HepG2 (cell line): ENCODE results near the gene SF3B5. TPM values are rescaled to one million over a fixed set of nuclear protein-coding genes. Genes with fewer than 3 reads are reported as not detected.

Experiments
- BRCA1 ChIP-seq: sonication (generic); formaldehyde crosslinking; IDR thresholded peaks from 2 replicates; pipeline ENCODE4 v1.4.0; 2020; ENCODE audit warnings: missing genetic modification reagents
- IRF9 ChIP-seq: sonication (generic); formaldehyde crosslinking; IDR thresholded peaks from 2 replicates; pipeline ENCODE4 v1.8.0; 2022; ENCODE audit warnings: missing genetic modification reagents, mild to moderate bottlenecking, borderline replicate concordance
- ISX ChIP-seq: sonication (generic); formaldehyde crosslinking; conservative IDR thresholded peaks from 2 replicates; pipeline ENCODE4 v1.5.0; 2020; ENCODE audit warnings: missing genetic modification reagents
- LRRFIP1 ChIP-seq: sonication (generic); formaldehyde crosslinking; conservative IDR thresholded peaks from 2 replicates; pipeline ENCODE4 v1.4.0; 2020; ENCODE audit warnings: missing genetic modification reagents
- NFRKB ChIP-seq: fragments of 450-650 bp; IDR thresholded peaks from 2 replicates; pipeline ENCODE4 v1.6.1; 2017
- PITX1 ChIP-seq: sonication (generic); formaldehyde crosslinking; IDR thresholded peaks from 2 replicates; pipeline ENCODE4 v1.5.1; 2020; ENCODE audit warnings: mild to moderate bottlenecking, missing genetic modification reagents
- PRDM10 ChIP-seq: sonication (generic); formaldehyde crosslinking; IDR thresholded peaks from 2 replicates; pipeline ENCODE4 v1.4.0; 2020; ENCODE audit warnings: low read depth, missing genetic modification reagents
- TERF1 ChIP-seq: sonication (generic); formaldehyde crosslinking; IDR thresholded peaks from 2 replicates; pipeline ENCODE4 v1.8.0; 2022; ENCODE audit warnings: mild to moderate bottlenecking, missing genetic modification reagents, moderate library complexity
- TOPORS ChIP-seq: sonication (generic); formaldehyde crosslinking; IDR thresholded peaks from 2 replicates; pipeline ENCODE4 v1.8.0; 2023; ENCODE audit warnings: mild to moderate bottlenecking, missing genetic modification reagents
- ZFP36L1 ChIP-seq: sonication (generic); formaldehyde crosslinking; IDR thresholded peaks from 2 replicates; pipeline ENCODE4 v1.8.0; 2022; ENCODE audit warnings: mild to moderate bottlenecking, missing genetic modification reagents, moderate library complexity
- ZMYM3 ChIP-seq: sonication (generic); formaldehyde crosslinking; IDR thresholded peaks from 2 replicates; pipeline ENCODE4 v1.5.1; 2020; ENCODE audit warnings: mild to moderate bottlenecking, missing genetic modification reagents
- ZNF687 ChIP-seq: sonication (generic); formaldehyde crosslinking; IDR thresholded peaks from 2 replicates; pipeline ENCODE4 v1.5.1; 2020; ENCODE audit warnings: mild to moderate bottlenecking, missing genetic modification reagents, moderate library complexity
- ZNF850 ChIP-seq: sonication (generic); formaldehyde crosslinking; conservative IDR thresholded peaks from 2 replicates; pipeline ENCODE4 v1.9.0; 2021; ENCODE audit warnings: mild to moderate bottlenecking, missing genetic modification reagents
- ZSCAN12 ChIP-seq: sonication (generic); formaldehyde crosslinking; IDR thresholded peaks from 2 replicates; pipeline ENCODE4 v1.9.0; 2021; ENCODE audit warnings: mild to moderate bottlenecking, missing genetic modification reagents
- polyA plus RNA-seq, 8 experiments: library from polyadenylated mRNA; depleted of rRNA in 3 of 8; stranded (reverse) in 7 of 8; unstranded in 1 of 8; fragments of >200 nt; fragmentation: Illumina TruSeq in 4 of 8; extraction: Trizol in 4 of 8; gene quantifications; 2 replicates each; pipeline versions ENCODE4 v1.2.1 to v1.2.3, GENCODE V29; 2011 to 2016; ENCODE audit warnings: low read depth in 4 of 8, missing spikeins in 1 of 8, mixed read lengths in 1 of 8; ENCODE audit not compliant: insufficient read depth in 1 of 8
- total RNA-seq, 5 experiments: library from RNA; depleted of rRNA; stranded (reverse); fragments of >200 nt; fragmentation: Illumina TruSeq; extraction: Trizol; gene quantifications; 2 replicates each; pipeline ENCODE4 v1.2.3, GENCODE V29; 2016; ENCODE audit warnings: low read depth in 1 of 5

Gene SF3B5
- total and polyA plus RNA-seq, 2 of the 13 experiments (the other 11 are each of a cell fraction or from before 2014, with no cell fraction given) = 263 to 292 TPM

- no peak for TF ChIP-seq ISX (CRISPR knock-in tag)
- no peak for TF ChIP-seq ZFP36L1 (CRISPR knock-in tag)
- no peak for TF ChIP-seq ZSCAN12 (CRISPR knock-in tag)
- peak; percentile 95; the same call in 1 of the 2 replicates for TF ChIP-seq IRF9 (CRISPR knock-in tag)
- no peak for TF ChIP-seq NFRKB
- TF ChIP-seq BRCA1 (CRISPR knock-in tag) = no peak
- no peak for TF ChIP-seq ZNF850 (CRISPR knock-in tag)
- TF ChIP-seq PRDM10 (CRISPR knock-in tag) = no peak; the same call in 1 of the 2 replicates
- 0 out of 2 replicates have a peak, but pooled peaks have one; percentile 25 for TF ChIP-seq LRRFIP1 (CRISPR knock-in tag)
- peak; percentile 13; the same call in 1 of the 2 replicates for TF ChIP-seq TOPORS (CRISPR knock-in tag)
- peak; percentile 91 for TF ChIP-seq PITX1 (CRISPR knock-in tag)
- peak; percentile 22 for TF ChIP-seq ZMYM3 (CRISPR knock-in tag)
- TF ChIP-seq ZNF687 = peak; percentile 83
- TF ChIP-seq TERF1 (CRISPR knock-in tag) = no peak
Observed at GRCh38 chr6:144095134-144096002, at the start of gene SF3B5 (continued).
